Fibroblast of lung (primary cell): ENCODE results near the gene RAB11FIP3. TPM values are rescaled to one million over a fixed set of nuclear protein-coding genes. Genes with fewer than 3 reads are reported as not detected.

ENCODE experiments used
- DNase-seq, 2 donors: peaks; one replicate each; pipeline versions ENCODE4 v3.0.0 to v3.0.0-alpha.2; 2010; ENCODE audit warnings: low read depth in 2 of 2
- H2AFZ ChIP-seq: 2 replicates; pipeline ENCODE4 v1.5.1; 2012; ENCODE audit warnings: low read length, control low read depth, inconsistent platforms
- H3K27ac ChIP-seq: 2 replicates; pipeline ENCODE4 v1.5.1; 2011; ENCODE audit warnings: low read length, control low read depth; ENCODE audit not compliant: insufficient read depth
- H3K27me3 ChIP-seq: 2 replicates; pipeline ENCODE4 v1.5.1; 2011; ENCODE audit warnings: mild to moderate bottlenecking, low read length; ENCODE audit not compliant: control insufficient read depth, insufficient read depth
- H3K36me3 ChIP-seq: 2 replicates; pipeline ENCODE4 v1.5.1; 2011; ENCODE audit warnings: low read length; ENCODE audit not compliant: control insufficient read depth, insufficient read depth
- H3K4me1 ChIP-seq: 2 replicates; pipeline ENCODE4 v1.5.1; 2011; ENCODE audit warnings: low read length; ENCODE audit not compliant: control insufficient read depth, insufficient read depth; ENCODE audit errors: extremely low read depth
- H3K4me2 ChIP-seq: 2 replicates; pipeline ENCODE4 v1.5.1; 2011; ENCODE audit warnings: low read length, control low read depth; ENCODE audit not compliant: insufficient read depth; ENCODE audit errors: extremely low read depth
- H3K4me3 ChIP-seq, 4 experiments: fragments of 200-600 bp in 1 of 4; sonication (generic) in 1 of 4; replicated peaks in 1 of 4; 2 replicates each; pipeline ENCODE4 v1.5.1; 2011 to 2016; ENCODE audit warnings: low read length in 4 of 4, low read depth in 3 of 4, mild to moderate bottlenecking in 3 of 4, control low read depth in 2 of 4, inconsistent platforms in 1 of 4, mixed read lengths in 1 of 4; ENCODE audit not compliant: insufficient read depth in 1 of 4; ENCODE audit errors: control extremely low read depth in 1 of 4
- H3K79me2 ChIP-seq: 2 replicates; pipeline ENCODE4 v1.5.1; 2012; ENCODE audit warnings: mild to moderate bottlenecking, low read length, inconsistent platforms; ENCODE audit not compliant: control insufficient read depth, insufficient read depth
- H3K9ac ChIP-seq: 2 replicates; pipeline ENCODE4 v1.5.1; 2011; ENCODE audit warnings: mild to moderate bottlenecking, low read length, control low read depth; ENCODE audit not compliant: insufficient read depth
- H3K9me3 ChIP-seq: 2 replicates; pipeline ENCODE4 v1.5.1; 2012; ENCODE audit warnings: low read depth, low read length; ENCODE audit not compliant: control insufficient read depth, insufficient read depth
- H4K20me1 ChIP-seq: 2 replicates; pipeline ENCODE4 v1.5.1; 2011; ENCODE audit warnings: low read length; ENCODE audit not compliant: control insufficient read depth, insufficient read depth; ENCODE audit errors: extremely low read depth
- EZH2 ChIP-seq: IDR thresholded peaks from 2 replicates; pipeline ENCODE4 v1.5.1; 2012; ENCODE audit warnings: low read length, control low read depth, mild to moderate bottlenecking; ENCODE audit errors: missing control alignments
- polyA plus RNA-seq, 2 donors: library from polyadenylated mRNA; depleted of rRNA in 1 of 2; stranded (reverse) in 1 of 2; unstranded in 1 of 2; fragments of >200 nt; gene quantifications; 2 replicates each; pipeline ENCODE4 v1.2.1, GENCODE V29; 2011 to 2012; ENCODE audit warnings: missing spikeins in 1 of 2
- total RNA-seq: library from RNA; depleted of rRNA; stranded (reverse); fragments of >200 nt; gene quantifications from 2 replicates; pipeline ENCODE4 v1.2.1, GENCODE V29; 2014
- TF ChIP-seq, protein P1 (sequence below), 2 donors: IDR thresholded peaks in 1 of 2; conservative IDR thresholded peaks in 1 of 2; 1 replicate in 1 of 2; 2 replicates in 1 of 2; pipeline ENCODE4 v1.5.1; 2011 to 2012; ENCODE audit warnings: low read length in 2 of 2, control low read depth in 1 of 2, inconsistent platforms in 1 of 2, low read depth in 1 of 2, mild to moderate bottlenecking in 1 of 2

The RAB11FIP3 gene
- total and polyA plus RNA-seq, 2 donors (not counting 1 experiment from before 2014, with no cell fraction given), result 7.3 to 22.1 TPM

- H3K79me2 ChIP-seq, result no peaks in the 10 kb centered on the region
- H3K9ac ChIP-seq, result no peak overlapping the region
- no peak overlapping the region for H3K4me3 ChIP-seq
- peaks cover 17% of the 10 kb centered on the region for H3K36me3 ChIP-seq
- no peaks in the 10 kb centered on the region for H4K20me1 ChIP-seq
- no peak for DNase-seq
- no peak overlapping the region for H3K27ac ChIP-seq
- H3K9me3 ChIP-seq, result no peaks in the 10 kb centered on the region
- no peak for TF ChIP-seq EZH2
- no peak overlapping the region for H3K4me2 ChIP-seq
- no peaks in the 10 kb centered on the region for H3K4me1 ChIP-seq
- no peak overlapping the region for H2AFZ ChIP-seq
- H3K27me3 ChIP-seq, result no peaks in the 10 kb centered on the region
These were observed 90.4 kb downstream of the RAB11FIP3 start for GRCh38 chr16:515939-516226.

- TF ChIP-seq EZH2, result no peak
- TF ChIP-seq, protein P1, sequence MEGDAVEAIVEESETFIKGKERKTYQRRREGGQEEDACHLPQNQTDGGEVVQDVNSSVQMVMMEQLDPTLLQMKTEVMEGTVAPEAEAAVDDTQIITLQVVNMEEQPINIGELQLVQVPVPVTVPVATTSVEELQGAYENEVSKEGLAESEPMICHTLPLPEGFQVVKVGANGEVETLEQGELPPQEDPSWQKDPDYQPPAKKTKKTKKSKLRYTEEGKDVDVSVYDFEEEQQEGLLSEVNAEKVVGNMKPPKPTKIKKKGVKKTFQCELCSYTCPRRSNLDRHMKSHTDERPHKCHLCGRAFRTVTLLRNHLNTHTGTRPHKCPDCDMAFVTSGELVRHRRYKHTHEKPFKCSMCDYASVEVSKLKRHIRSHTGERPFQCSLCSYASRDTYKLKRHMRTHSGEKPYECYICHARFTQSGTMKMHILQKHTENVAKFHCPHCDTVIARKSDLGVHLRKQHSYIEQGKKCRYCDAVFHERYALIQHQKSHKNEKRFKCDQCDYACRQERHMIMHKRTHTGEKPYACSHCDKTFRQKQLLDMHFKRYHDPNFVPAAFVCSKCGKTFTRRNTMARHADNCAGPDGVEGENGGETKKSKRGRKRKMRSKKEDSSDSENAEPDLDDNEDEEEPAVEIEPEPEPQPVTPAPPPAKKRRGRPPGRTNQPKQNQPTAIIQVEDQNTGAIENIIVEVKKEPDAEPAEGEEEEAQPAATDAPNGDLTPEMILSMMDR (conservative IDR thresholded peaks at IDR 0.05 in 1 of 2, IDR thresholded peaks at IDR 0.05 in 1 of 2; ENCODE audit: low read depth in 1 of 2, low read length in 2 of 2), result no peak
- H3K79me2 ChIP-seq, result no peaks in the 10 kb centered on the region
- H2AFZ ChIP-seq, result no peak overlapping the region
- DNase-seq, result no peak
- peaks cover 17% of the 10 kb centered on the region for H3K36me3 ChIP-seq
- no peak overlapping the region for H3K4me2 ChIP-seq
- no peak overlapping the region for H3K9ac ChIP-seq
- H3K4me1 ChIP-seq, result no peaks in the 10 kb centered on the region
- H3K9me3 ChIP-seq, result no peaks in the 10 kb centered on the region
- H3K27ac ChIP-seq, result no peak overlapping the region
- no peaks in the 10 kb centered on the region for H4K20me1 ChIP-seq
- H3K4me3 ChIP-seq, result no peak overlapping the region
- H3K27me3 ChIP-seq, result no peaks in the 10 kb centered on the region
These were observed 90.9 kb downstream of the RAB11FIP3 start for GRCh38 chr16:516301-516700.

DNA sequence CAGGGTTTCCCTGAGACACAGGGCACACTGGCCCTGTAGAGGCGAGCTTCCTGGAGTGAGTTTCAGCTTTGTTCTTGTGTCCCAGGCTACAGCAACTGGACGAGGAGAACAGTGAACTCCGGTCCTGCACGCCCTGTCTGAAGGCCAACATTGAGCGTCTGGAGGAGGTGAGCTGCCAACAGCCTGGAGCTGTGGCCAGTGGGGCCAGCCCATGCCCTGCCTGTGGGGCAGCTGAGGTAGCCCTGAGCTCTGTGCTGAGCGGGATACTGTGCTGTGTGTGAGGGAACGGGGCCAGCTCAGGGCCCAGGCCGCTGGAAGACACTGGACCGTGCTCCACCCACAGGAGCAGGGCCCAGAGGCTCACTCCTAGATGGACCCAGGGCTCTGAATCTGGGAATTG lies 93.4 kb downstream of the RAB11FIP3 start:
- no peak overlapping the region for H3K9ac ChIP-seq
- H3K27me3 ChIP-seq, result no peaks in the 10 kb centered on the region
- H3K4me1 ChIP-seq, result no peaks in the 10 kb centered on the region

More for the DNA sequence above, 93.4 kb downstream of the RAB11FIP3 start:
- Histone ChIP-seq H2AFZ (no peak overlapping the region), H3K9me3 (no peaks in the 10 kb centered on the region), H3K36me3 (peaks cover 17% of the 10 kb centered on the region), H3K4me2 (no peak overlapping the region), H3K27ac (no peak overlapping the region), H3K79me2 (no peaks in the 10 kb centered on the region), H4K20me1 (no peaks in the 10 kb centered on the region), H3K4me3 (no peak overlapping the region)
- DNase-seq, result no peak
- TF ChIP-seq EZH2, result no peak
- TF ChIP-seq, protein P1 (conservative IDR thresholded peaks at IDR 0.05 in 1 of 2, IDR thresholded peaks at IDR 0.05 in 1 of 2; ENCODE audit: low read depth in 1 of 2, low read length in 2 of 2), result no peak
